Epithelial cell of proximal tubule (primary cell): ENCODE results near the gene PZP. TPM values are rescaled to one million over a fixed set of nuclear protein-coding genes. Genes with fewer than 3 reads are reported as not detected.
"Not testable (repeated sequence)": the region's sequence is repeated elsewhere in the genome, so short reads cannot be mapped to it uniquely, and the experiment has no call there.

Experiments
- DNase-seq: peaks from one replicate; pipeline ENCODE4 v3.0.0-alpha.2; 2011; ENCODE audit warnings: low read depth
- H3K4me3 ChIP-seq: 2 replicates; pipeline ENCODE4 v1.5.1; 2011; ENCODE audit warnings: low read depth, mild to moderate bottlenecking, low read length
- CTCF ChIP-seq: conservative IDR thresholded peaks from 2 replicates; pipeline ENCODE4 v1.5.1; 2012; ENCODE audit warnings: low read depth, mild to moderate bottlenecking, low read length
- total RNA-seq: library from RNA; depleted of rRNA; stranded (reverse); fragments of >200 nt; gene quantifications from 2 replicates; pipeline ENCODE4 v1.2.3, GENCODE V29; 2015

PZP gene
- total RNA-seq, 1 donor from 2014 or later: not detected

- DNase-seq: no peak
- no peak overlapping the region for H3K4me3 ChIP-seq
- peak; percentile 36 for TF ChIP-seq CTCF
Observed at GRCh38 chr12:9149372-9149771, 58.8 kb downstream of the PZP start.

- H3K4me3 ChIP-seq: no peak overlapping the region
- no peak for DNase-seq
- TF ChIP-seq CTCF: no peak
Observed at GRCh38 chr12:9148926-9149325, 59.3 kb downstream of the PZP start.

- no peak for TF ChIP-seq CTCF
- DNase-seq: no peak
- no peak overlapping the region for H3K4me3 ChIP-seq
Observed at GRCh38 chr12:9147461-9147860, 60.7 kb downstream of the PZP start.

GRCh38 chr12:9144730-9145106, 63.5 kb downstream of the PZP start:
- no peak for TF ChIP-seq CTCF
- DNase-seq: no peak
- H3K4me3 ChIP-seq: no peak overlapping the region

- DNase-seq: no peak
- no peak for TF ChIP-seq CTCF
- no peak overlapping the region for H3K4me3 ChIP-seq
Observed at GRCh38 chr12:9143929-9144729, 64.1 kb downstream of the PZP start.

- no peak for DNase-seq
- TF ChIP-seq CTCF: no peak
- H3K4me3 ChIP-seq: no peak overlapping the region
Observed at GRCh38 chr12:9143137-9143536, 65.1 kb downstream of the PZP start.

- H3K4me3 ChIP-seq, DNase-seq: not testable (repeated sequence)
Observed at GRCh38 chr12:9139588-9140290, 68.5 kb downstream of the PZP start.
